Vagina (tissue), 2 donors: ENCODE results near the gene VPS8.

Experiments used
- POLR2A ChIP-seq, 2 donors: fragments of 450-650 bp; IDR thresholded peaks; one replicate each; pipeline ENCODE4 v1.6.1; 2017; ENCODE audit warnings: antibody characterized with exemption in 2 of 2, mild to moderate bottlenecking in 2 of 2, moderate library complexity in 2 of 2
- POLR2AphosphoS5 ChIP-seq, 2 donors: sonication (generic); formaldehyde crosslinking; IDR thresholded peaks; one replicate each; pipeline ENCODE4 v1.9.0; 2017; ENCODE audit warnings: antibody characterized with exemption in 2 of 2, mild to moderate bottlenecking in 2 of 2, low read depth in 1 of 2; ENCODE audit not compliant: insufficient read depth in 1 of 2
- TF ChIP-seq, protein P1 (sequence below), 3 experiments: fragments of 450-650 bp in 2 of 3; fragments of 200-600 bp in 1 of 3; sonication (generic) in 1 of 3; IDR thresholded peaks; one replicate each; pipeline ENCODE4 v1.5.1; 2017 to 2019; ENCODE audit warnings: antibody characterized with exemption in 3 of 3, mild to moderate bottlenecking in 2 of 3, moderate library complexity in 2 of 3

DNA sequence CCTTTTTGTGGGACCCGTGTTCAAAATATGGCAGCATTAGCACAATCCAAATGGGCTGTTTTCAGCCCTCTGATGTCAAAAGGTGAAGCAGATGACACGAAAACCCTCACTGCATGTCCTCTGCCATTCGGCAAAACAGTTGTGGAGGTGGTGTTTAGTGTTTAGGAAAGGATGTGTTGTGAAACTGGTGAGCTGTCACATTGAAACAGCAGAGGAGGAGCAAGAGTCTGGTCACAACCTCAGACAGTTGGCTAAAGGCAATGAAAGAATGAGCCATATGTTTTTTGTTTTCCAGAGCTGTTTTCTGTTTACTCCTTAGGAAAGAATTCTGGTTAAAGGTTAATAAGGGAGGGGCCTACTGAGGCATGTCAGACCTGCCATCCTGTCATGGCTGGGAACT lies 140.7 kb downstream of the VPS8 start:
- TF ChIP-seq, protein P1, sequence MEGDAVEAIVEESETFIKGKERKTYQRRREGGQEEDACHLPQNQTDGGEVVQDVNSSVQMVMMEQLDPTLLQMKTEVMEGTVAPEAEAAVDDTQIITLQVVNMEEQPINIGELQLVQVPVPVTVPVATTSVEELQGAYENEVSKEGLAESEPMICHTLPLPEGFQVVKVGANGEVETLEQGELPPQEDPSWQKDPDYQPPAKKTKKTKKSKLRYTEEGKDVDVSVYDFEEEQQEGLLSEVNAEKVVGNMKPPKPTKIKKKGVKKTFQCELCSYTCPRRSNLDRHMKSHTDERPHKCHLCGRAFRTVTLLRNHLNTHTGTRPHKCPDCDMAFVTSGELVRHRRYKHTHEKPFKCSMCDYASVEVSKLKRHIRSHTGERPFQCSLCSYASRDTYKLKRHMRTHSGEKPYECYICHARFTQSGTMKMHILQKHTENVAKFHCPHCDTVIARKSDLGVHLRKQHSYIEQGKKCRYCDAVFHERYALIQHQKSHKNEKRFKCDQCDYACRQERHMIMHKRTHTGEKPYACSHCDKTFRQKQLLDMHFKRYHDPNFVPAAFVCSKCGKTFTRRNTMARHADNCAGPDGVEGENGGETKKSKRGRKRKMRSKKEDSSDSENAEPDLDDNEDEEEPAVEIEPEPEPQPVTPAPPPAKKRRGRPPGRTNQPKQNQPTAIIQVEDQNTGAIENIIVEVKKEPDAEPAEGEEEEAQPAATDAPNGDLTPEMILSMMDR (IDR thresholded peaks at IDR 0.05): no peak
- TF ChIP-seq POLR2A (IDR thresholded peaks at IDR 0.05): no peak
- TF ChIP-seq POLR2AphosphoS5 (IDR thresholded peaks at IDR 0.05; ENCODE audit: insufficient read depth in 1 of 2, low read depth in 1 of 2): no peak
